Endothelial cell of umbilical vein (primary cell): ENCODE results near the gene CLIP3. TPM values are rescaled to one million over a fixed set of nuclear protein-coding genes. Genes with fewer than 3 reads are reported as not detected.

Source experiments
- BruUV-seq: library from RNA; stranded (reverse); fragments of 400-500 nt; replicated peaks from 2 replicates; lab custom pipeline; 2021; lab: Mats Ljungman, UMichigan
- CTCF ChIA-PET: fragments of 300-600, 350-600 bp; sonication (Branson Sonifier 250); formaldehyde crosslinking; loops from one replicate; lab custom pipeline; 2021; ENCODE audit warnings: antibody characterized with exemption, inconsistent platforms; lab: Charles Lee
- POLR2A ChIA-PET: fragments of 300-600, 350-600 bp; sonication (Branson Sonifier 250); formaldehyde crosslinking; loops from one replicate; lab custom pipeline; 2021; ENCODE audit warnings: antibody characterized with exemption, inconsistent platforms; lab: Charles Lee
- DNase-seq: peaks from one replicate; pipeline ENCODE4 v3.0.0-alpha.2; 2011; ENCODE audit warnings: low read depth, low spot score
- FAIRE-seq: peaks from 2 replicates; lab custom pipeline; 2011; peaks lifted over from hg19 to GRCh38; lab: Jason Lieb, UNC
- H2AFZ ChIP-seq: 2 replicates; pipeline ENCODE4 v1.6.0; 2012; ENCODE audit warnings: low read depth, low read length, control low read depth, inconsistent platforms
- H3K27ac ChIP-seq: 2 replicates; pipeline ENCODE4 v1.5.1; 2011; ENCODE audit warnings: low read depth, mild to moderate bottlenecking, control low read depth, low read length, moderate library complexity; ENCODE audit not compliant: insufficient read depth
- H3K27me3 ChIP-seq, 2 experiments: 2 replicates each; pipeline versions ENCODE4 v1.6.0 to v1.6.1; 2011; ENCODE audit warnings: low read length in 2 of 2, mixed read lengths in 1 of 2; ENCODE audit not compliant: control insufficient read depth in 2 of 2, insufficient read depth in 2 of 2
- H3K36me3 ChIP-seq, 2 experiments: 2 replicates in 1 of 2; 3 replicates in 1 of 2; pipeline ENCODE4 v1.5.1; 2011; ENCODE audit warnings: low read length in 2 of 2, mild to moderate bottlenecking in 1 of 2, moderate library complexity in 1 of 2; ENCODE audit not compliant: control insufficient read depth in 2 of 2, insufficient read depth in 2 of 2; ENCODE audit errors: extremely low read depth in 1 of 2
- H3K4me1 ChIP-seq: 3 replicates; pipeline ENCODE4 v1.5.1; 2011; ENCODE audit warnings: mild to moderate bottlenecking, low read length; ENCODE audit not compliant: control insufficient read depth, insufficient read depth; ENCODE audit errors: extremely low read depth
- H3K4me2 ChIP-seq: 2 replicates; pipeline ENCODE4 v1.6.1; 2011; ENCODE audit warnings: low read length, control low read depth, mixed read lengths; ENCODE audit not compliant: insufficient read depth
- H3K4me3 ChIP-seq, 3 experiments: fragments of 200-600 bp in 1 of 3; sonication (generic), shearing (Covaris generic) in 1 of 3; replicated peaks in 1 of 3; 2 replicates each; pipeline ENCODE4 v1.5.1; 2011 to 2016; ENCODE audit warnings: control low read depth in 3 of 3, low read length in 3 of 3, mild to moderate bottlenecking in 2 of 3, inconsistent platforms in 1 of 3, low read depth in 1 of 3, moderate library complexity in 1 of 3; ENCODE audit not compliant: insufficient read depth in 1 of 3
- H3K79me2 ChIP-seq: 2 replicates; pipeline ENCODE4 v1.6.0; 2012; ENCODE audit warnings: low read length, inconsistent platforms; ENCODE audit not compliant: control insufficient read depth, insufficient read depth
- H3K9ac ChIP-seq: replicated peaks from 2 replicates; pipeline ENCODE3; 2011; ENCODE audit warnings: low read length, control low read depth; ENCODE audit not compliant: insufficient read depth; ENCODE audit errors: extremely low read depth
- H3K9me1 ChIP-seq: replicated peaks from 3 replicates; pipeline ENCODE4 v1.6.0; 2011; ENCODE audit warnings: mild to moderate bottlenecking, low read length; ENCODE audit not compliant: control insufficient read depth, insufficient read depth; ENCODE audit errors: extremely low read depth
- H3K9me3 ChIP-seq: replicated peaks from 2 replicates; pipeline ENCODE4 v1.5.1; 2012; ENCODE audit warnings: low read length, inconsistent platforms; ENCODE audit not compliant: control insufficient read depth, insufficient read depth
- H4K20me1 ChIP-seq: replicated peaks from 2 replicates; pipeline ENCODE3; 2011; ENCODE audit warnings: mild to moderate bottlenecking, low read length; ENCODE audit not compliant: control insufficient read depth, insufficient read depth; ENCODE audit errors: extremely low read depth
- CTCF ChIP-seq, 2 donors: IDR thresholded peaks; 1 replicate in 1 of 2; 2 replicates in 1 of 2; pipeline ENCODE4 v1.5.1; 2011; ENCODE audit warnings: low read length in 2 of 2, mild to moderate bottlenecking in 2 of 2, moderate library complexity in 2 of 2, control low read depth in 1 of 2, inconsistent platforms in 1 of 2, low read depth in 1 of 2; ENCODE audit not compliant: insufficient read depth in 1 of 2; ENCODE audit errors: extremely low read depth in 1 of 2
- EZH2 ChIP-seq: IDR thresholded peaks from 2 replicates; pipeline ENCODE4 v1.6.1; 2012; ENCODE audit warnings: borderline replicate concordance, low read depth, mild to moderate bottlenecking, moderate library complexity, low read length, inconsistent platforms; ENCODE audit not compliant: severe bottlenecking
- FOS ChIP-seq: IDR thresholded peaks from 2 replicates; pipeline ENCODE4 v1.6.1; 2011; ENCODE audit warnings: mild to moderate bottlenecking, low read length, moderate library complexity, borderline replicate concordance; ENCODE audit not compliant: insufficient read depth
- GATA2 ChIP-seq: IDR thresholded peaks from 2 replicates; pipeline ENCODE4 v1.7.0; 2011; ENCODE audit warnings: low read depth, mild to moderate bottlenecking, moderate library complexity, mixed read lengths, low read length; ENCODE audit not compliant: insufficient read length, insufficient read depth
- JUN ChIP-seq: IDR thresholded peaks from 2 replicates; pipeline ENCODE4 v1.6.1; 2011; ENCODE audit warnings: borderline replicate concordance, low read depth; ENCODE audit not compliant: insufficient read length, insufficient read depth
- MAX ChIP-seq: IDR thresholded peaks from 2 replicates; pipeline ENCODE4 v1.6.1; 2011; ENCODE audit not compliant: insufficient read depth, insufficient read length
- MYC ChIP-seq: IDR thresholded peaks from one replicate; pipeline ENCODE4 v1.6.1; 2011; ENCODE audit warnings: mild to moderate bottlenecking, low read depth, low read length
- POLR2A ChIP-seq: IDR thresholded peaks from 2 replicates; pipeline ENCODE4 v1.6.1; 2012; ENCODE audit warnings: low read depth, mild to moderate bottlenecking, control low read depth, low read length
- POLR2AphosphoS5 ChIP-seq: IDR thresholded peaks from 2 replicates; pipeline ENCODE4 v1.6.1; 2012; ENCODE audit warnings: low read depth, mild to moderate bottlenecking, control low read depth, low read length, moderate library complexity; ENCODE audit not compliant: insufficient read depth
- dilution Hi-C: fragments of 300-500 bp; cut with MboI; formaldehyde crosslinking; loops from one replicate; pipeline ENCODE4 v1.15.0; 2019; ENCODE audit warnings: low sequenced_read_pairs; ENCODE audit not compliant: extremely low pct_ligation_motif_present
- intact Hi-C: fragments of 100-400 bp; cut with micrococcal nuclease; formaldehyde crosslinking; loops from one replicate; pipeline ENCODE4 v1.10.0; 2022
- polyA plus RNA-seq, 4 experiments: library from polyadenylated mRNA; depleted of rRNA in 3 of 4; stranded (reverse) in 3 of 4; unstranded in 1 of 4; fragments of >200 nt; gene quantifications; 2 replicates each; pipeline versions ENCODE4 v1.2.1 to v1.2.3, GENCODE V29; 2011 to 2012; ENCODE audit warnings: missing spikeins in 1 of 4
- total RNA-seq: library from RNA; stranded (reverse); gene quantifications from 2 replicates; pipeline ENCODE4 v1.2.3, GENCODE V29; 2021

The CLIP3 gene
- total and polyA plus RNA-seq, 2 donors (not counting 3 experiments of a cell fraction or from before 2014, with no cell fraction given) = 7.0 to 24.4 TPM

GRCh38 chr19:36003284-36003683 is 29.4 kb downstream of the CLIP3 start:
- dilution Hi-C loops = no loop called here
- no peaks in the 10 kb centered on the region for H3K9me3 ChIP-seq
- no peak overlapping the region for H3K9ac ChIP-seq
- H3K9me1 ChIP-seq = no peaks in the 10 kb centered on the region
- intact Hi-C loops = no loop called here
- BruUV-seq = no TSS peak
- H3K36me3 ChIP-seq = peaks cover 0 to 2% of the 10 kb centered on the region in 2 experiments
- DNase-seq (no peak), FAIRE-seq (no peak)
- H3K79me2 ChIP-seq = no peaks in the 10 kb centered on the region
- no peak for TF ChIP-seq POLR2AphosphoS5
- TF ChIP-seq FOS = no peak
- no peak for TF ChIP-seq MYC
- TF ChIP-seq MAX = no peak
- no peak for TF ChIP-seq GATA2
- no peak for TF ChIP-seq POLR2A
- no peak for TF ChIP-seq CTCF (IDR thresholded peaks at IDR 0.05; ENCODE audit: extremely low read depth in 1 of 2, insufficient read depth in 1 of 2, low read depth in 1 of 2, low read length in 2 of 2)
- TF ChIP-seq EZH2 = no peak
- TF ChIP-seq JUN = no peak
- no peak overlapping the region for H3K4me2 ChIP-seq
- no peak overlapping the region for H3K27ac ChIP-seq
- no peaks in the 10 kb centered on the region for H4K20me1 ChIP-seq
- ChIA-PET CTCF (no interaction called here), POLR2A (no interaction called here)
- no peak overlapping the region for H3K4me3 ChIP-seq
- H3K27me3 ChIP-seq = no peaks in the 10 kb centered on the region
- no peak overlapping the region for H2AFZ ChIP-seq
- H3K4me1 ChIP-seq = no peaks in the 10 kb centered on the region
